ENCODE results near the gene PLCB4. TPM values are rescaled to one million over a fixed set of nuclear protein-coding genes. Genes with fewer than 3 reads are reported as not detected.

The PLCB4 gene
- total RNA-seq, 4 donors from 2014 or later, result 4.4 to 11.5 (median 8.7) TPM

- TF ChIP-seq CTCF (IDR thresholded peaks at IDR 0.05; ENCODE audit: low read depth), result no peak
These were observed 173.0 kb downstream of the PLCB4 start for GRCh38 chr20:9241721-9242427.

- no peak for TF ChIP-seq CTCF (IDR thresholded peaks at IDR 0.05; ENCODE audit: low read depth)
These were observed 175.1 kb downstream of the PLCB4 start for GRCh38 chr20:9243986-9244385.

GRCh38 chr20:9244811-9245210, 175.9 kb downstream of the PLCB4 start:
- no peak for TF ChIP-seq CTCF (IDR thresholded peaks at IDR 0.05; ENCODE audit: low read depth)

GRCh38 chr20:9246731-9247130, 177.8 kb downstream of the PLCB4 start:
- TF ChIP-seq CTCF (IDR thresholded peaks at IDR 0.05; ENCODE audit: low read depth), result no peak

- TF ChIP-seq CTCF (IDR thresholded peaks at IDR 0.05; ENCODE audit: low read depth), result no peak
These were observed 181.6 kb downstream of the PLCB4 start for GRCh38 chr20:9250511-9250910.

GRCh38 chr20:9253006-9253539, 184.2 kb downstream of the PLCB4 start:
- no peak for TF ChIP-seq CTCF (IDR thresholded peaks at IDR 0.05; ENCODE audit: low read depth)

GRCh38 chr20:9255171-9255570, 186.3 kb downstream of the PLCB4 start:
- TF ChIP-seq CTCF (IDR thresholded peaks at IDR 0.05; ENCODE audit: low read depth), result no peak
